Measurements from ENCODE around the gene GADD45B.
"Not testable (repeated sequence)": the region's sequence is repeated elsewhere in the genome, so short reads cannot be mapped to it uniquely, and the experiment has no call there.

Gene GADD45B

GRCh38 chr19:2444251-2445002 is 31.5 kb upstream of the GADD45B start:
- DNase-seq = no peak

GRCh38 chr19:2446381-2446780 is 29.5 kb upstream of the GADD45B start:
- no peak for DNase-seq

- peak; percentile 55 for DNase-seq
These were observed 26.9 kb upstream of the GADD45B start for GRCh38 chr19:2449019-2449418.

DNA sequence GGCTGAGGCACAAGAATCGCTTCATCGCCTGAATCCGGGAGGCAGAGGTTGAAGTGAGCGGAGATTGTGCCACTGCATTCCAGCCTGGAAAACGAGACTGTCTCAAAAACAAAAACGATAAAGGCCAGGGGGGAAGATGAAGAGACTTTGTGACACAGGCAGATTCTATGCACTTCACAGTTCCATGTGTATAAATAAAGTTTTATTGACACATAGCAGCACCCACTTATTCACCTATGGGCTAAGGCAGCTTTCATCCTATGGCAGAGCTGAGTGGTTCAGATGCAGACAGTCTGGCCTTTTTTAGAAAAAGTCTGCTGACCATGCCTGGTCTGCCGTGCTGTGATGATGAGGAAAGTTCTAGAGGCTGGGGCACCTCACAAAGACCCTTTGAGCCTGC is 24.8 kb upstream of the GADD45B start:
- DNase-seq = no peak

DNA sequence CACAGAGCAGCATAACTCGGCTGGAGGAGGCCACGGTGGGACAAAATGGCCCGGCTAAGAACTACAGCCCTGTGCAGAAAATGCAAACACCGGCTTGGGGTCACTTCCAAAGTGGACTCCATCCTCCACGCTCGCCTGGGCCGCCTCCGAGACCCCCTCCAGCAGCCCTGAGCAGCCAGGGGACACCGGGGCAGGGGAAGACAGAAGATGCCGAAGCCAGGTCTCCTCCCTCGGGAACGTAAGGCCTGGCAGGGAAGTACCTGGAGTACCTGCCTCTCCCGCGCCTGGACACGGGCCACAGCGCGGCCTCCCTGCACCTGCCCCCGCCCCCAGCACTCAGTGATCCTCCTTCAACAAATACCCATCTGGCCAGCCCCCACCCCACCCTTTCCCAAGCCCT is 24.2 kb upstream of the GADD45B start:
- no peak for DNase-seq

DNA sequence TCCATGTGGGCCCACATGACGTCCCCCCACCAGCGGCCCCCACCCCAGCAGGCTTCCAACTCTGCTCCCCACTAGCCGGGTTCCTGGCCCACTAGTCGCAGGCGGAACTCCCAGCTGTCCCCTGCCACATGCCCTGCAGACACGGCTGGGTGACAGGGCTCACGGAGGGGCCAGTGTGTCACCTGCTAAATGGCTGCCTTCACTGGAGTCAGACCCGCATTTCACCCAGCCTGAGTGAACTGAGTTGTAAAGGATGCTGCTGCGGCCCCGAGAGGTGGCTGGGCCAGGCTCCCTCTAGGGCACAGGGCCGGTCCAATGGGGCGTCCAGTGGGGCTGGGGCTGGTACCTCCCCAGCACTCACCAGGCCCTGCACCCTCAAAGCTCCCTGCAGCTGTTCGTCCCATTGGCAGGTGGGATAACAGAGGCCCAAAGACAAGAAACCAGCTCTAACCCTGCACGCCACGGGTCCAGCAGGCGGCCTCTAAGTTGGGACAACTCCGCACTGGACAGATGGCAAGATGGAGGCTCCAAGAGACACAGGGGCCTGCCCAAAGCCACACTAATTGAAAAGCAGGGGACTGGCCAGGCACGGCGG is 22.4 kb upstream of the GADD45B start:
- no peak for DNase-seq

DNA sequence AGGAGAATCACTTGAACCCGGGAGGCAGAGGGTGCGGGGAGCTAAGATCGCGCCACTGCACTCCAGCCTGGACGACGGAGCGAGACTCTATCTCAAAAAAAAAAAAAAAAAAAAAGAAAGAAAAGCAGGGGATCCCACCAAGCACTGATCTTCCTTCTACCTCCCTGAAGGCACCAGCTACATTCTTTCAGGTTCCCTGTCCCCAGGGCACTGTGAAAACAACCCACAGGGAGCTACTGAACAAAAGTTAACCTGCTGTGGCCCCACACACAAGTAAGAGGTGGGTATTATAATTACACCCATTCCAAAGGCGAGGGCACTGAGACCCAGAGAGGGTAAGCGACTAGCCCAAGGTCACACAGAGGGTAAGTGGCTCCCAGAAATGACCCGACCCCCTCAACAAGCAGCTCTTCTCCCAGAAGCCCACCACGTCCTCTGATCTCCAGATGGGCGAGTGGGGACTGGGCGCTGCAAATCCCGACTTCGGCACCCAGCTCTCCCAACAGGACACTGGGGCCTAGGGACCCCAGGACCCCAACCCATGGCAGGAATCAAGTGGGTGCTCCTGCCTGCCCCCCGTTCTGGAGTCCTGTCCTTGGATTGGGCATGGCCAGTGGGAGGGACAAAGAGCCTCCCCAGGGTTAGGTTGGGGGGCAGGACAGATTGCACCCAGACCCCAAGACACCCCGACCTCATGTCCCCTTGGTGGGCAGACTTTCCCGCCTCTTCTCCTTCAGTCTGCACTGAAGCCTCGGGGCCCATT is 21.5 kb upstream of the GADD45B start:
- DNase-seq = no peak

- DNase-seq = no peak
These were observed 20.7 kb upstream of the GADD45B start for GRCh38 chr19:2454962-2455850.

DNA sequence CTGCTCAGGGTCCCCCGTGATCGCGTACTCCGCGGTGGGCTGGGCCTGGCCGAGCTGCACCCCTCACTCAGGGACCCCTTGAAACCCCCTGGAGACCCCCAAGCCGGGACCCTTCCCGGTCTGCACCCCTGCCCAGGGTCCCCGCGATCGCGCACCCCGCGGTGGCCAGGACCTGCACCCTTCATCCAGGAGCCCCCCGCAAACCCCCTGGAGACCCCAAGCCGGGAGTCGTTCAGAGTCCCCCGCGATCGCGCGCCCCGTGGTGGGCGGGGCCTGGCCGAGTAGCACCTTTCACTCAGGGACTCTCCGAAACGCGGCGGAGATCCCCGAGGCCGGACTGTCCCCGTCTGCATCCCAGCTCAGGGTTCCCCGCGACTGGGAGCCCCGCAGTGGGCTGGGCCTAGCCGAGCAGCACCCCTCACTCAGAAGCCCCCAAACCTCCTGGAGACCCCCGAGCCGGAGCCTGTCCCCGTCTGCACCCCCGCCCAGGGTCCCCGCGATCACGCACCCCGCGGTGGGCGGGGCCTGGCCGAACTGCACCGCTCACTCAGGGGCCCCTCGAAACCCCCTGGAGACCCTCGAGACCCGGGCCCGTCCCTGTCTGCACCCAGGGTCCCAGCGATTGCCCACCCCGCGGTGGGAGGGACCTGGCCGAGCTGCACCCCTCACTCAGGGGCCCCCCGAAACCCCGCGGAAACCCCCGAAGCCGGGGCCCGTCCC is 19.9 kb upstream of the GADD45B start:
- DNase-seq = no peak

- DNase-seq = no peak
These were observed 18.4 kb upstream of the GADD45B start for GRCh38 chr19:2457394-2458037.

DNA sequence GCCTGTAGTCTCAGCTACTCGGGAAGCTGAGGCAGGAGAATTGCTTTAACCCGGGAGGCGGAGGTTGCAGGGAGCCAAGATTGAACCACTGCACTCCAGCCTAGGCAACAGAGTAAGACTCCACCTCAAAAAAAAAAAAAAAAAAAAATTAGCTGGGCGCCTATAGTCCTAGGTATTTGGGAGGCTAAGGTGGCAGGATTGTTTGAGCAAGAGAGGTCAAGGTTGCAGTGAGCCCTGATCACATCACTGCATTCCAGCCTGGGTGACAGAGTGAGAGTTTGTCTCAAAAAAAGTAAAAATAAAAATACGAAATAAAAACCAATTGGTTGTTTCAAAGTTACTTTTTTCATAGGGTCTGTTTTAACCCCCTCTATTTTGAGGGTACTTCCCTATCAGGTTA is 17.9 kb upstream of the GADD45B start:
- DNase-seq = no peak

- not testable (repeated sequence) for DNase-seq
These were observed 17.2 kb upstream of the GADD45B start for GRCh38 chr19:2458776-2459175.

DNA sequence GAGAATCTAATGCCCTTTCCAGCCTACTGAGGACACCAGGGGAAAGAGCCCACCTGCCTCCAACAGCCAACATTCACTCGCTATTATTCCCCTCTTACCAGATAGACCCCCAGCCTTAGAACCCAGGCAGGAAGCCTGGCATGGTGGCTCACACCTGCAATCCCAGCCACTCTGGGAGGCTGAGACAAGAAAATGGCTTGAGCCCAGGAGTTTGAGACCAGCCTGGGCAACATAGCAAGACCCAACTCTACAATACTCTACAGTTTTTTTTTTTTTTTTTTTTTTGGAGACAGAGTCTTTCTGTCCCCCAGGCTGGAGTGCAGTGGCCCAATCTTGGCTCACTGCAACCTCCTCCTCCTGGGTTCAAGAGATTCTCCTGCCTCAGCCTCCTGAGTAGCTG is 15.7 kb upstream of the GADD45B start:
- DNase-seq = no peak

DNA sequence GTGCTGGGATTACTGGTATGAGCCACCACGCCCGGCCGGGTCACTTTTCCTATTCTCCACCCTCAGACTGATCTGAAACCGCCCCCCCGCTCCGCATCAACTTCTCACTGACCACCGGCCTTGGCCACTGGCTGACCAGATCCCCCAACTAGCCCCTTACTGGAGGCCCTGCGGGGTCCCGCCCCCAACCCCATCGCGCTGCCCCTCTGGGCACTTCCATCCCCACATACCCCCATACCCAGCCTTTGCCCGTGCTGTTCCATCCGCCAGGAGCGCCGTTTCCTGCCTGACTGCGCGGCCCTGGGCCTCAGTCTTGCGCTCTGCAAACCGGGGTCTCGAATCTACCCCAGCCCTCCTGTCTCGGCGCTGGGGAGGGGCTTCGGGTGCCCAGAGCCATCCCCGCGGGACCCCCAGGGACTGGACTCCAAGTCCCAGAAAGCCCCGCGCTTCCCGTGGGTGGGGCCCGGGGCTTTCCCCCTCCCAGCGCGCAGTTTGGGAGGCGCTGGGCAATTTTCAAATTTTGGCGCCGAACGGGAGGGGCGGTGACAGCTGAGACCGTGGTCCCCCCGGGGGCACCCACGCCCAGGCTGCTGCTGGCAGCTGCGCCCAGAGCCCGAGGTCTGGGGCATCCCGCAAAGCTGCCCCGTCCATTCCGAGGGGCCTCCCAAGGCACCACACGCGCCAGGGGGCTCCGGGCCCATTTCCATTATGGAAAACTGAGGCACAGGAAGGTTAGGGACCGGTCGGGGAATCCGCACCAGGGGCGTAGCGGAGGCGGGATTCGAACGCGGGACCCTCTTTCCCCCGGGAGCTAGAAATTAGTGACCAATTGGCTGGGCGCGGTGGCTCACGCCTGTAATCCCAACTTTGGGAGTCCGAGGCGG is 13.9 kb upstream of the GADD45B start:
- DNase-seq = peak; percentile 87

- peak; percentile 99 for DNase-seq
These were observed 13.1 kb upstream of the GADD45B start for GRCh38 chr19:2462635-2463421.

GRCh38 chr19:2463694-2464093 is 12.2 kb upstream of the GADD45B start:
- not testable (repeated sequence) for DNase-seq

- DNase-seq = peak; percentile 48
These were observed 11.5 kb upstream of the GADD45B start for GRCh38 chr19:2464389-2464788.

DNA sequence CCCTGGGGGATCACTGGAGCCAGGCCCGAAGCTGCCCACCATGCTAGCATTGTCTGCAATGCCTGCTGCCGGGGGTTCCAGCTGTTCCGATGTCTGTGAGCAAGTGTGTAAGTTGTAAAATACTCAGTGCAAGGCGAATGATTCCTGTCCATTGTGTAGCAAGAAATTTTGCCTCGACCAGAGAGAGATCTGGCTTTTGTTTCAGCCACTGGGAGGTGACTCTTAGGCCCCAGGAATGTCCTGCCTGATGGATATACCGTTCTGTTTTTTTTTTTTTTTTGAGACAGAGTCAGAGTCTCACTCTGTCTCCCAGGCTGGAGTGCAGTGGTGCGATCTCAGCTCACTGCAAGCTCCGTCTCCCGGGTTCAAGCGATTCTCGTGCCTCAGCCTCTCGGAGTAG is 7.3 kb upstream of the GADD45B start:
- no peak for DNase-seq

DNA sequence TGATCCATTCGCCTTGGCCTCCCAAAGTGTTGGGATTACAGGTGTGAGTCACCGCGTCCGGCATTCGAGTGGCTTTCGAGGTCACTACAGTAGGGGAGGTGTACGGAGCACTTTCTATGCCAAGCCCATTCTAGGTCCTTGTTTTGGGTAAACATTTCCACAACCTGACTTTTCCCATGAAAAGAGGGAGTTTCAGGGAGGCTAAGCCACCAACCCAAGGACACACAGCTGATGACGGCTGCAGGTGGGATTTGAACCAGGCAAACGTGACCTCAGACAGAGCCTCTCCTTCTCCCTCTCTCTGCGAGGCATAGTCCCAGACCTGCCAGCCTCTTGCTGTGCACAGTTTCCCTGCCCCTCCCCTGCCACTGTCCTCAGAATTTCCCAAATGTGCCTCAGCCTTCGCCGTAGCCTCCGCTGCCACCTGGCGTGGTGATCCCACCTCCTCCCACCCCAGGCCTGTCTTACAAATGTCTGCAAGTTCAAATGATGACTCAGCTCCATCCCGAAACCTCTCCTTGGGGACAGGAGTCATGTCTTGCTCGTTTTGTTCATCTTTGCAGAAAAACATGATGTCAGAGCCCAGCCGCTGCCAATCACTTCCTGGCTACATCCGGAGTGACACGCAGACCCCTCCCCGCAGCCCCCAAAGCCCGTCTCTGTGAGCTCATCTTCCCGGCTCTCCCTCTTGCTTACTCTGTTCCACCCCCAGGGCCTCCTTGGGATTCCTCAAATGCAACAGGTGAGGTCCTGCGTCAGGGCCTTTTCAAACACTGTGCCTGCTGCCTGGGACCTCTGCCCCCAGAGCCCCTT is 6.6 kb upstream of the GADD45B start:
- DNase-seq = peak; percentile 96

Data from fibroblast of skin of scalp (primary cell).